ENCODE measurements around the gene DCUN1D1. TPM values are rescaled to one million over a fixed set of nuclear protein-coding genes. Genes with fewer than 3 reads are reported as not detected.

The DCUN1D1 gene
- total RNA-seq, 4 donors from 2014 or later: 20.5 to 31.4 (median 27.4) TPM

DNA sequence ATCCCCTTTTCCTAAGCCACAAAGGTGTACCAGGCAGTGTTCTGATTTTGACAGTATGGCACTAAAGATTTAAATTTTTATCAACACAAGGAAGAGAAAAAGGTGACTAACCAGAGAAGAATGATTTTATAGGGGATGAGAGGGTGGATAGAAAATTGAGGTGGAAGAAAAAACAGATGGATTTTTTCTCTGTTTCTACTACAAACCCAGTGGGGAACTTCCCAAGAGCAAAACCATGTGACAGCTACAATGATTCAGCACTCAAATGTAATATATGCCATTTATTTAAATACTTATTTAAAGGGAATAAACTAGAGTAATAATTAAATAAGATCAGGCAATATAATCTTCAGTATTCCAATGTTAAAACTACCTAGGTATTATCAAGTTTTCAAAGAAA, 11.1 kb downstream of the DCUN1D1 start:
- TF ChIP-seq POLR2A (IDR thresholded peaks at IDR 0.05) (no peak), EP300 (IDR thresholded peaks at IDR 0.05; ENCODE audit: low read depth) (no peak)
- TF ChIP-seq, protein P1, sequence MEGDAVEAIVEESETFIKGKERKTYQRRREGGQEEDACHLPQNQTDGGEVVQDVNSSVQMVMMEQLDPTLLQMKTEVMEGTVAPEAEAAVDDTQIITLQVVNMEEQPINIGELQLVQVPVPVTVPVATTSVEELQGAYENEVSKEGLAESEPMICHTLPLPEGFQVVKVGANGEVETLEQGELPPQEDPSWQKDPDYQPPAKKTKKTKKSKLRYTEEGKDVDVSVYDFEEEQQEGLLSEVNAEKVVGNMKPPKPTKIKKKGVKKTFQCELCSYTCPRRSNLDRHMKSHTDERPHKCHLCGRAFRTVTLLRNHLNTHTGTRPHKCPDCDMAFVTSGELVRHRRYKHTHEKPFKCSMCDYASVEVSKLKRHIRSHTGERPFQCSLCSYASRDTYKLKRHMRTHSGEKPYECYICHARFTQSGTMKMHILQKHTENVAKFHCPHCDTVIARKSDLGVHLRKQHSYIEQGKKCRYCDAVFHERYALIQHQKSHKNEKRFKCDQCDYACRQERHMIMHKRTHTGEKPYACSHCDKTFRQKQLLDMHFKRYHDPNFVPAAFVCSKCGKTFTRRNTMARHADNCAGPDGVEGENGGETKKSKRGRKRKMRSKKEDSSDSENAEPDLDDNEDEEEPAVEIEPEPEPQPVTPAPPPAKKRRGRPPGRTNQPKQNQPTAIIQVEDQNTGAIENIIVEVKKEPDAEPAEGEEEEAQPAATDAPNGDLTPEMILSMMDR (IDR thresholded peaks at IDR 0.05): no peak
- Histone ChIP-seq H3K4me3 (no peak overlapping the region), H3K27me3 (no peaks in the 10 kb centered on the region), H3K27ac (no peak overlapping the region), H3K9me3 (no peaks in the 10 kb centered on the region), H3K4me1 (peaks cover 10 to 50% (median 17%) of the 10 kb centered on the region in 4 donors), H3K36me3 (no peaks in the 10 kb centered on the region)
- no peak for DNase-seq
- in situ Hi-C loops (cut with MboI; ENCODE audit: low pct_ligation_motif_present in 1 of 4, low pct_unique_long_range_greater_than_20kb in 1 of 4, low sequenced_read_pairs in 3 of 4): no loop called here
- intact Hi-C loops (cut with DNase I; ENCODE audit: low total_unique reads): no loop called here

DNA sequence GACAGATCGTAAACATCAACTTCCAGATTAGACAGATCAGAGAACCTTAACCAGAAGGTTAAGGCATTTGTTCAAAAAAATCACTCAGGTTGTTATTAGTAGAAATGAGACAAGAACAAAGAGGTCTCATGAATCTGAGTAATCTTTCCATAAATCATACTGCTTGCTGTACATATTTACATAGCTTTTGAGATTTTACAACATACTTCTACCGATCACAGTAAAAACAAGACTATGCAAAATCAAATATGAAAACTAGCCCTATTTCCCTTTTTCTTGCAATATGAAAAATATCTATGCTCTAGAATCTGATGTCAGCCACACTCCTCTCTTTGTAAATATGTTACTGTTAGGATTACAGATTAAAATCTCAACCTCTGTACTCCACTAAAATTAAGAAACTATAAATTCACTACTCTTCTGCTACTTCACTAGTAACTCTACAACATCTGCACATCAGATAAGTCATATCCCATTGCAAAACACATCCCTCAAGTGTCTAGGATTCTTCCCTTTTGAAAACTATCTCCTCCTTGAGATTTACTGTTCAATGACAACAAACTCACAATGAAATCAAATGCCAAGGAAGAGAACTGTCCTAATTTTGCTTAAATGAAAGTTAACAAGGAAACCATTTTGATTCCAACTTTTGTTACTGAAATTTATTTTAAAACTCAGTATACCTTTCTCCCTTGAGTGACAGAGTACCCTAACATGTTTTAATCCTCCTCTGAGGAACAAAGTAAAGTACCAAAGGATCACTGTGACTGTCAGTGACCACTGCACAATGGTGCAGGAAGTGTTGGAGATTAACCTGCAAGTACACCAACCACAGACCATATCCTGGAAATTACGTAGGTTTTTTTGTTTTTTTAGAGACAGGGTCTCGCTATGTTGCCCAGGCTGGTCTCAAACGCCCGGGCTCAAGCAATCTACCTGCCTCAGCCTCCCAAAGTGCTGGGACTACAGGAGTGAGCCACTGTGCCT, 12.8 kb downstream of the DCUN1D1 start:
- Histone ChIP-seq H3K27ac (no peak overlapping the region), H3K36me3 (no peaks in the 10 kb centered on the region), H3K4me1 (peaks cover 11 to 54% (median 17%) of the 10 kb centered on the region in 4 donors), H3K4me3 (no peak overlapping the region), H3K27me3 (no peaks in the 10 kb centered on the region), H3K9me3 (no peaks in the 10 kb centered on the region)
- WGBS, 2 donors (ENCODE audit: low coverage in 1 of 2): 60 to 71% methylated on average over 5 to 6 of the region's 6 CpGs
- intact Hi-C loops (cut with DNase I; ENCODE audit: low total_unique reads): no loop called here
- TF ChIP-seq, protein P1 (IDR thresholded peaks at IDR 0.05): no peak
- no peak for TF ChIP-seq EP300 (IDR thresholded peaks at IDR 0.05; ENCODE audit: low read depth)
- in situ Hi-C loops (cut with MboI; ENCODE audit: low pct_ligation_motif_present in 1 of 4, low pct_unique_long_range_greater_than_20kb in 1 of 4, low sequenced_read_pairs in 3 of 4): no loop called here
- DNase-seq: no peak

DNA sequence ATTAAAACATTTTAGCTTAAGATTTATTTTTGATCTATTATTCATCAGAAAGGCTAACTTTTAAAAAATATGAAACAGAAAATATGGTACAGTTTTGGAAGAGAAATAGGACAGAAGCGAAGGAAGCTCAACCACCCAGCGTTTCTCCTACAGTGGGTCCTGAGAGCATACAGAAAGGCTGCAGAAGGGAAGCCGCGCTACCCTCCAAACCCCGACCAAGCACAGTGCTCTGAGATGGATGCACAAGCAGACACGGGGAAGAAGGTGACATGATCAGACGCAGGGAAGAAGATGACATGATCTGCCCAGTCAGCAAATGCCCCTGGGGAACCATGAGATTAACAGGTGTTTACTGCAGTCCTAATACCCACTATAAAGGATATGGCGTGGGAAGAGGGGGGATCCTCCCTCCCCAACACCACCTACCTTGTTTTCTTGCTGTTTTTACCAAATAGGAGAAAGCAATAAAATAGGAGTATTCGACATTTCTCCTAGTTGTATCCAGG, 14.4 kb downstream of the DCUN1D1 start:
- 80 to 88% methylated on average over 9 of the region's 9 CpGs for WGBS, 2 donors (ENCODE audit: low coverage in 1 of 2)
- H3K27ac ChIP-seq: no peak overlapping the region
- in situ Hi-C loops (cut with MboI; ENCODE audit: low pct_ligation_motif_present in 1 of 4, low pct_unique_long_range_greater_than_20kb in 1 of 4, low sequenced_read_pairs in 3 of 4) (no loop called here), intact Hi-C loops (cut with DNase I; ENCODE audit: low total_unique reads) (no loop called here)
- no peaks in the 10 kb centered on the region for H3K9me3 ChIP-seq
- DNase-seq: no peak
- H3K27me3 ChIP-seq: no peaks in the 10 kb centered on the region
- H3K36me3 ChIP-seq: peaks cover 0 to 4% (median 0%) of the 10 kb centered on the region in 4 donors
- H3K4me3 ChIP-seq: no peak overlapping the region
- peaks cover 12 to 56% (median 15%) of the 10 kb centered on the region in 4 donors for H3K4me1 ChIP-seq
- no peak for TF ChIP-seq POLR2AphosphoS5 (IDR thresholded peaks at IDR 0.05)
- TF ChIP-seq, protein P1 (IDR thresholded peaks at IDR 0.05): no peak
- no peak for TF ChIP-seq EP300 (IDR thresholded peaks at IDR 0.05; ENCODE audit: low read depth)
- no peak for TF ChIP-seq POLR2A (IDR thresholded peaks at IDR 0.05)

DNA sequence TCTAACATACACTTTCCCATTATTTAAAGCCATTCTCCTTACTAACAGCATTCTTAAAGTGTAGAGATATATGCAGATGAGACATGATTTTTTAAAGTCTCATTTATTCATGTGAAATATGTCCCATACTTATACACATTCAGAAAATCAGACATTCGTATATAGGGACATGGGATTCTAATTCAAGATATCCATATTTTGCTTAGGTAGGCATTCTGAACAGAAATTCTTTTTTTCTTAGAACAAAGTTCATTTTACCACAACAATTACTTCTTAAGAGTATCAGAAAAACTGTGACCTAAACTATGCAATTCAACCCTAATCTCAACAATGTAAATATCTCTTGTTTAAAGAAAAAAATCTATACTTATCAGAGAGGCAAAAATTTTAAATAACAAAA, 16.2 kb downstream of the DCUN1D1 start:
- Histone ChIP-seq H3K27ac (no peak overlapping the region), H3K4me1 (peaks cover 14 to 51% (median 17%) of the 10 kb centered on the region in 4 donors), H3K9me3 (no peaks in the 10 kb centered on the region), H3K27me3 (no peaks in the 10 kb centered on the region), H3K4me3 (no peak overlapping the region), H3K36me3 (peaks cover 0 to 6% (median 0%) of the 10 kb centered on the region in 4 donors)
- WGBS, 2 donors (ENCODE audit: low coverage in 1 of 2): 94 to 96% methylated on average over 1 of the region's 1 CpG
- intact Hi-C loops (cut with DNase I; ENCODE audit: low total_unique reads): no loop called here
- TF ChIP-seq EP300 (IDR thresholded peaks at IDR 0.05; ENCODE audit: low read depth): no peak
- TF ChIP-seq POLR2A (IDR thresholded peaks at IDR 0.05): no peak
- TF ChIP-seq POLR2AphosphoS5 (IDR thresholded peaks at IDR 0.05): no peak
- TF ChIP-seq, protein P1 (IDR thresholded peaks at IDR 0.05): no peak
- in situ Hi-C loops (cut with MboI; ENCODE audit: low pct_ligation_motif_present in 1 of 4, low pct_unique_long_range_greater_than_20kb in 1 of 4, low sequenced_read_pairs in 3 of 4): no loop called here
- no peak for DNase-seq
